ENCODE data around the gene CEP95.

CEP95 gene

DNA sequence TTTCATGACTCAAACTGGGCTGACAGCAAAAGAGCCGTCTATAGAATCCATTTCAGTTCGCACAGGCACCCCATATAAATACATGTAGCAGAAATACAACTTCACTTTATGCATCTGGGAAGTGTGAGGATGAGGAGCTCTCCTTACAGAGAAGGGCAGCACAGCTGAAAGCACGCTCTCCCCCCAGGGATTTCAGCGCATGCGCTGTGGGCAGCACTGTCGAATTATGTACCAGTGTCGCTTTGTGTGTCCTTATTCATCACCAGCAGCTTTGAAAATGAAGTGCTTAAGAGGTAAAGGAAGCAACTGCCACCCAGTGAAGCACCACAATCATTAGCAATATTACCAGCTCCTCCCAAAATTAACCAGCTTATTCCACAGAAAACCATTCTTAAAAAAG lies 39.9 kb downstream of the CEP95 start:
- H3K4me3 ChIP-seq (ENCODE audit: low read depth in 1 of 2, low read length in 2 of 2), result no peak overlapping the region
- H3K27me3 ChIP-seq (ENCODE audit: control insufficient read depth in 1 of 2, insufficient read depth in 2 of 2, low read length in 2 of 2), result no peaks in the 10 kb centered on the region
- peaks cover 45% of the 10 kb centered on the region for H3K36me3 ChIP-seq (ENCODE audit: insufficient read depth, low read length)
- no peaks in the 10 kb centered on the region for H3K4me1 ChIP-seq (ENCODE audit: insufficient read depth, low read length)
- no peak overlapping the region for H3K9ac ChIP-seq (ENCODE audit: low read length)
- H3K9me3 ChIP-seq (ENCODE audit: low read length), result no peaks in the 10 kb centered on the region
- no peak overlapping the region for H3K27ac ChIP-seq (ENCODE audit: low read depth, low read length)

DNA sequence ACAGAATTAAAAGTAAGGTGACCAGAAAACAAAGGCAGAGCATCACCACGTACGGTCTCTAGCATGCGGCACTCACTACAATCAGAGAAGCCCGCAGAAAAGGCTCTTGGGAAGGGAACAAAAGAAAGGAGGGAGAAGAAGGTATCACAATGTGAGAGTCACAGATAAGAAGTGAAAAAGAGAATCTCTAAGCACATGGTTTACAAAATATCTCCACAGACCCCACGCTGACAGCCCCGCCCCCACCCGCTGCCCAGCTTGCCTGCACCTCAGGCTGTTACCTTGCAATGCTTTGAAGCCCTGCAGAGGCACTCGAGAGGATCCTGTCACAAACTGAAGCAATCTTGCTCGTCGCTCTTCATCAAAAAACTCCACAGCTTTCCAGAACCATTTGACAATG lies 40.5 kb downstream of the CEP95 start:
- H3K4me1 ChIP-seq (ENCODE audit: insufficient read depth, low read length), result no peaks in the 10 kb centered on the region
- no peaks in the 10 kb centered on the region for H3K27me3 ChIP-seq (ENCODE audit: control insufficient read depth in 1 of 2, insufficient read depth in 2 of 2, low read length in 2 of 2)
- H3K27ac ChIP-seq (ENCODE audit: low read depth, low read length), result no peak overlapping the region
- peaks cover 39% of the 10 kb centered on the region for H3K36me3 ChIP-seq (ENCODE audit: insufficient read depth, low read length)
- no peaks in the 10 kb centered on the region for H3K9me3 ChIP-seq (ENCODE audit: low read length)
- no peak overlapping the region for H3K4me3 ChIP-seq (ENCODE audit: low read depth in 1 of 2, low read length in 2 of 2)
- no peak overlapping the region for H3K9ac ChIP-seq (ENCODE audit: low read length)

- no peak overlapping the region for H3K27ac ChIP-seq (ENCODE audit: low read depth, low read length)
- no peaks in the 10 kb centered on the region for H3K9me3 ChIP-seq (ENCODE audit: low read length)
- H3K9ac ChIP-seq (ENCODE audit: low read length), result no peak overlapping the region
- H3K4me1 ChIP-seq (ENCODE audit: insufficient read depth, low read length), result no peaks in the 10 kb centered on the region
- no peak overlapping the region for H3K4me3 ChIP-seq (ENCODE audit: low read depth in 1 of 2, low read length in 2 of 2)
- no peaks in the 10 kb centered on the region for H3K27me3 ChIP-seq (ENCODE audit: control insufficient read depth in 1 of 2, insufficient read depth in 2 of 2, low read length in 2 of 2)
- peaks cover 33% of the 10 kb centered on the region for H3K36me3 ChIP-seq (ENCODE audit: insufficient read depth, low read length)
Observed at GRCh38 chr17:64551461-64551860, 44.7 kb downstream of the CEP95 start.

DNA sequence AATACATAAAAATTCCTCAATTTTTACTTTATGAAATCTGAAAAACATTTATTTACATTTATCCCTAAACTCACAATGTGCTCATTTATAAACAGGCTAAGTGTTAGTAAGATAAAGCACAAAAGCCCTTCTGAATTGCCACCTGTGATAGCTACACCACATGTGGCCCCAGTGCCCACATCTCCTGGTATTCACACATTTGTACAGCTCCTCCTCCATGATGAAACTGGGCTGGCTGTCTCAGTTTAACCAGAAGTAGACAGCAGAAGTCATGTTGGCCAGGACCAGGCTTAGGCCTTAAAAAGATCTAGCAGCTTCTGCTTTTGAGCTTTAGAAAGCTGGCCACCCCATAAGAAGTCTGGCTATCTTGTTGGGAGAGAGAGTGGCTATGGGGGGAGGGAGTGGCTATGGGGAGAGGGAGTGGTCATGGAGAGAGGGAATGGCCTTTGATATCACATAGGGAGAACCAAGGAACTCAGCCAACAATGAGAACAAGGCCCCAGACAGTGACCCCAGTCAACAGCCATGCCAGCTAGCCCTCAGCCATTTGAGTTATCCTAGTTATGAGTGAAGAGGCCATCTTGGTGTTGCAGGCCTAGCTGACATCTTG lies 47.4 kb downstream of the CEP95 start:
- H3K4me3 ChIP-seq (ENCODE audit: low read depth in 1 of 2, low read length in 2 of 2), result no peak overlapping the region
- H3K9ac ChIP-seq (ENCODE audit: low read length), result no peak overlapping the region
- no peak overlapping the region for H3K27ac ChIP-seq (ENCODE audit: low read depth, low read length)
- no peaks in the 10 kb centered on the region for H3K9me3 ChIP-seq (ENCODE audit: low read length)
- H3K27me3 ChIP-seq (ENCODE audit: control insufficient read depth in 1 of 2, insufficient read depth in 2 of 2, low read length in 2 of 2), result no peaks in the 10 kb centered on the region
- H3K4me1 ChIP-seq (ENCODE audit: insufficient read depth, low read length), result no peaks in the 10 kb centered on the region
- H3K36me3 ChIP-seq (ENCODE audit: insufficient read depth, low read length), result peaks cover 22% of the 10 kb centered on the region

- no peak overlapping the region for H3K27ac ChIP-seq (ENCODE audit: low read depth, low read length)
- H3K36me3 ChIP-seq (ENCODE audit: insufficient read depth, low read length), result peaks cover 22% of the 10 kb centered on the region
- H3K4me3 ChIP-seq (ENCODE audit: low read depth in 1 of 2, low read length in 2 of 2), result no peak overlapping the region
Observed at GRCh38 chr17:64555281-64555680, 48.5 kb downstream of the CEP95 start.

DNA sequence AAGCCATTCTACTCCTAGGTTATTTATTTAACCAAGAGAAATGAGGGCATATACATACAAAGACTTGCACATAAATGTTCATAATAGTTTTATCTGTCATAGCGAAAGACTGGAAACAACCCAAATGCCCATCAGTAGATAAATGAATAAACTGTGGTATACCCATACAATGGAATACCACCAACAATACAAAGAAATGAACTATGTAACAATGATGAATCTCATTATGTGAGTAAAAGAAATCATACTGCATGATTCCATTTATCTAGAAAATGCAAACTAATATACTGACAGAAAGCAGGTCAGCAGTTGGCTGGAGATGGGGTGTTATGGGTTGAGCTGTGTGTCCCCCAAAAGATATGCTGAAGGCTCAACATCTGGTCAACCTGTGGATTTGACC lies 57.3 kb downstream of the CEP95 start:
- H3K4me1 ChIP-seq (ENCODE audit: insufficient read depth, low read length), result no peaks in the 10 kb centered on the region
- no peaks in the 10 kb centered on the region for H3K9me3 ChIP-seq (ENCODE audit: low read length)
- H3K9ac ChIP-seq (ENCODE audit: low read length), result no peak overlapping the region
- peaks cover 30% of the 10 kb centered on the region for H3K36me3 ChIP-seq (ENCODE audit: insufficient read depth, low read length)
- no peak overlapping the region for H3K27ac ChIP-seq (ENCODE audit: low read depth, low read length)
- H3K27me3 ChIP-seq (ENCODE audit: control insufficient read depth in 1 of 2, insufficient read depth in 2 of 2, low read length in 2 of 2), result no peaks in the 10 kb centered on the region
- no peak overlapping the region for H3K4me3 ChIP-seq (ENCODE audit: low read depth in 1 of 2, low read length in 2 of 2)

More at GRCh38 chr17:64555281-64555680, 48.5 kb downstream of the CEP95 start:
- H3K9ac ChIP-seq (ENCODE audit: low read length), result no peak overlapping the region
- no peaks in the 10 kb centered on the region for H3K9me3 ChIP-seq (ENCODE audit: low read length)
- H3K27me3 ChIP-seq (ENCODE audit: control insufficient read depth in 1 of 2, insufficient read depth in 2 of 2, low read length in 2 of 2), result no peaks in the 10 kb centered on the region
- no peaks in the 10 kb centered on the region for H3K4me1 ChIP-seq (ENCODE audit: insufficient read depth, low read length)

DNA sequence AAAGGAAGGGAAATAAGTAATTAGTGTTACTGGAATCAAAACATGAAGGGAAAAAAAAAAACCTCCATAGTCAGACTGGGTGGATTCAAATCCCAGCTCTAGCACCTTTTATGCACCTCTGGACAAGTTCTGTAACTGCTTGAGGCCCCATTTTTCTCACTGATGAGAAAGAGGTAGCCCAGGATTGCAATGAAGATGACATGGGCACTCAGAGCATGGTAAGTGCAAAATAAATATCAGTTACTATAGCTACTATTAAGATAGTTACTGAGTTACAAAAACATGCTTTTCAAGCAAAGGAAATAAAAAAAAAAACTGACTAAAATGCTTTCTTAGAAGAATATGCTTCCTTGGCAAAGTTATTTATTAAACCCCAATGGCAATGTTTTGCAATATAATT lies 58.8 kb downstream of the CEP95 start:
- no peak overlapping the region for H3K4me3 ChIP-seq (ENCODE audit: low read depth in 1 of 2, low read length in 2 of 2)
- peaks cover 34% of the 10 kb centered on the region for H3K36me3 ChIP-seq (ENCODE audit: insufficient read depth, low read length)
- no peaks in the 10 kb centered on the region for H3K27me3 ChIP-seq (ENCODE audit: control insufficient read depth in 1 of 2, insufficient read depth in 2 of 2, low read length in 2 of 2)
- H3K9ac ChIP-seq (ENCODE audit: low read length), result no peak overlapping the region
- H3K27ac ChIP-seq (ENCODE audit: low read depth, low read length), result no peak overlapping the region
- H3K4me1 ChIP-seq (ENCODE audit: insufficient read depth, low read length), result no peaks in the 10 kb centered on the region
- no peaks in the 10 kb centered on the region for H3K9me3 ChIP-seq (ENCODE audit: low read length)

GRCh38 chr17:64571746-64572145 lies 65.0 kb downstream of the CEP95 start:
- H3K27ac ChIP-seq (ENCODE audit: low read depth, low read length), result no peak overlapping the region
- H3K4me3 ChIP-seq (ENCODE audit: low read depth in 1 of 2, low read length in 2 of 2), result no peak overlapping the region
- H3K9me3 ChIP-seq (ENCODE audit: low read length), result no peaks in the 10 kb centered on the region
- H3K36me3 ChIP-seq (ENCODE audit: insufficient read depth, low read length), result peaks cover 21% of the 10 kb centered on the region
- H3K27me3 ChIP-seq (ENCODE audit: control insufficient read depth in 1 of 2, insufficient read depth in 2 of 2, low read length in 2 of 2), result no peaks in the 10 kb centered on the region
- no peak overlapping the region for H3K9ac ChIP-seq (ENCODE audit: low read length)
- H3K4me1 ChIP-seq (ENCODE audit: insufficient read depth, low read length), result no peaks in the 10 kb centered on the region

DNA sequence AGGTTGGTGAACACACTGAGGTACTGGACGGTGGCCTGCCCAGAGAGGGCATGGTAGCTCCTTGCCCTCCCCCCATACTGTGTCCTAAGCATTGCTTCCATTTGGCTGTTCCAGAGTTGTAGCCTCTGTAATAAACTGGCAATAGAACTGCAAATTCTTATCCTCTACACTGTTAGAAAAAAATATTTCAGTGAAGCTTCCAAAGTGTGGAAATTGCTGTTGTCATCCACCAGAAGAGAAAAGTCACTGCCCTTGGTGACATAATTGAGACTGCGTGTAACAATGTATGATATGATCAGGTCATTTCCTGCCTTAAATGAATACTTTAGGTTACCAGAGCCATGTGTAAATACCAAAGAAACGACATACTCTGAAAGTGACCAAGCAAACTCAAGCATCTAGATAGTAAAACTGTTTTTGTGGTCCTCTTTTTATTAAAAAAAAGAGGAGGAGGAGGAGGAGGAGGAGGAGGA lies 65.9 kb downstream of the CEP95 start:
- Histone ChIP-seq H3K27me3 (ENCODE audit: control insufficient read depth in 1 of 2, insufficient read depth in 2 of 2, low read length in 2 of 2) (no peaks in the 10 kb centered on the region), H3K36me3 (ENCODE audit: insufficient read depth, low read length) (peaks cover 13% of the 10 kb centered on the region), H3K27ac (ENCODE audit: low read depth, low read length) (no peak overlapping the region), H3K4me1 (ENCODE audit: insufficient read depth, low read length) (no peaks in the 10 kb centered on the region), H3K4me3 (ENCODE audit: low read depth in 1 of 2, low read length in 2 of 2) (no peak overlapping the region), H3K9me3 (ENCODE audit: low read length) (no peaks in the 10 kb centered on the region), H3K9ac (ENCODE audit: low read length) (no peak overlapping the region)

- H3K27ac ChIP-seq (ENCODE audit: low read depth, low read length), result no peak overlapping the region
- no peak overlapping the region for H3K9ac ChIP-seq (ENCODE audit: low read length)
- no peaks in the 10 kb centered on the region for H3K4me1 ChIP-seq (ENCODE audit: insufficient read depth, low read length)
Observed at GRCh38 chr17:64573214-64573613, 66.4 kb downstream of the CEP95 start.

GRCh38 chr17:64574646-64575045 lies 67.9 kb downstream of the CEP95 start:
- H3K36me3 ChIP-seq (ENCODE audit: insufficient read depth, low read length), result peaks cover 21% of the 10 kb centered on the region

More at GRCh38 chr17:64573214-64573613, 66.4 kb downstream of the CEP95 start:
- Histone ChIP-seq H3K36me3 (ENCODE audit: insufficient read depth, low read length) (peaks cover 13% of the 10 kb centered on the region), H3K4me3 (ENCODE audit: low read depth in 1 of 2, low read length in 2 of 2) (no peak overlapping the region), H3K9me3 (ENCODE audit: low read length) (no peaks in the 10 kb centered on the region), H3K27me3 (ENCODE audit: control insufficient read depth in 1 of 2, insufficient read depth in 2 of 2, low read length in 2 of 2) (no peaks in the 10 kb centered on the region)

DNA sequence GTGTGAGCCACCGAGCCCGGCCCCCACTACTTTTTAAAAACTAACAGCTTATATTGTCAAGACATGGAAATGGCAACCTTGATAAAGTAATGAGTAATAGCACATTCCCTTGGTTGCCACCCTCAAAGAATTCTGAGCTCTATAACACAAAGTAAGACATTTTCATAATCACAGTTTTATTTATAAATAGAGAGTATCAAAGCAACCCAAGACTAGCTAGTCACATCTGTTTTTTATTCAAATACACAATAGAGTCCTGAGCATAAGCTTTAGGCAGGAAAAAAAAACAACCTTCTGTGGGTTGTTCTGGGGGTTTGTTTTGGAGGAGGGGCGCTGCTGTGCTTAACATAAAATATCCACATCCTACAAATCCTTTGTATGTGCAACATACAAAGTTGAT lies 68.7 kb downstream of the CEP95 start:
- Histone ChIP-seq H3K36me3 (ENCODE audit: insufficient read depth, low read length) (peaks cover 21% of the 10 kb centered on the region), H3K9me3 (ENCODE audit: low read length) (no peaks in the 10 kb centered on the region), H3K4me3 (ENCODE audit: low read depth in 1 of 2, low read length in 2 of 2) (no peak overlapping the region), H3K27ac (ENCODE audit: low read depth, low read length) (no peak overlapping the region), H3K4me1 (ENCODE audit: insufficient read depth, low read length) (no peaks in the 10 kb centered on the region), H3K27me3 (ENCODE audit: control insufficient read depth in 1 of 2, insufficient read depth in 2 of 2, low read length in 2 of 2) (no peaks in the 10 kb centered on the region), H3K9ac (ENCODE audit: low read length) (no peak overlapping the region)

More at GRCh38 chr17:64574646-64575045, 67.9 kb downstream of the CEP95 start:
- Histone ChIP-seq H3K9ac (ENCODE audit: low read length) (no peak overlapping the region), H3K9me3 (ENCODE audit: low read length) (no peaks in the 10 kb centered on the region), H3K27ac (ENCODE audit: low read depth, low read length) (no peak overlapping the region), H3K4me3 (ENCODE audit: low read depth in 1 of 2, low read length in 2 of 2) (no peak overlapping the region), H3K4me1 (ENCODE audit: insufficient read depth, low read length) (no peaks in the 10 kb centered on the region), H3K27me3 (ENCODE audit: control insufficient read depth in 1 of 2, insufficient read depth in 2 of 2, low read length in 2 of 2) (no peaks in the 10 kb centered on the region)

Data from muscle layer of colon (tissue), 2 donors.